Activated CD8-positive, alpha-beta memory T cell treated with anti-CD3 and anti-CD28 coated beads, Interleukin-2, amount 50 U/mL, for 24 hours (primary cell): ENCODE data around the gene TEX10.

Experiments
- DNase-seq: peaks from one replicate; pipeline ENCODE4 v3.0.0-alpha.2; 2020; ENCODE audit errors: extremely low read depth

The TEX10 gene

DNA sequence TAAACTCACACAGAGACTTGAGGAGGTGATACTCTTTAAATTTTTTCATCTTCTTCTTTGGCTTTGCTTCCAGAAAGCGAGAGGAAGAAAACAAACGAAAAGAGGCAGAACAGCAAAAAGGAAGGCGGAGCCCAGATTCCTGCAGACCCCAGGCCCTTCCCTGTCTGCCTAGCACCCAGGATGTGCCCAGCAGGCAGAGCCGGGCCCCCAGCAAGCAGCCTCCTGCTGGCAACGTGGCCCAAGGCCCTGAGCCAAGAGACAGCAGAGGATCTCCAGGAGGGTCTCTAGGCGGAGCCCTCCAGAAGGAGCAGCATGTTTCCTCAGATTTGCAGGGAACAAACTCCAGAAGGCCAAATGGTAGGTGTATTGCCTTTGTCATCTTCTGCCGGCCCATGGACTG lies 68.5 kb downstream of the TEX10 start:
- no peak for DNase-seq

DNA sequence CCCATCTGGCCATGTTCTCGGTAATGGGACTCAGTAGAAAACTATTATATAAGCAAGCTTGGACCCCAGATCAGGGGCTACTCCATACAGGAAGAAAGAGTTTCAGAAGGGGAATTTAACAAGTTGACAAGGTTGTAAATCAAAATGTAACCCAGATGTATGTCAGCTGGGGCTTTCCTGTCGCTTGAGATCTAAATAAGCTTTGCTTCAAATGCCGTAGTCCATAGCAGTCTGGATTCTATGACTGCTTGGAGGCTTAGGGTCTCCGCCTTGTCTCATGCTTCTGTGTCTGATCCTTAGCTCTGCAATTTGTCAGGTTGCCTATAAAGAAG lies 70.4 kb downstream of the TEX10 start:
- no peak for DNase-seq

DNA sequence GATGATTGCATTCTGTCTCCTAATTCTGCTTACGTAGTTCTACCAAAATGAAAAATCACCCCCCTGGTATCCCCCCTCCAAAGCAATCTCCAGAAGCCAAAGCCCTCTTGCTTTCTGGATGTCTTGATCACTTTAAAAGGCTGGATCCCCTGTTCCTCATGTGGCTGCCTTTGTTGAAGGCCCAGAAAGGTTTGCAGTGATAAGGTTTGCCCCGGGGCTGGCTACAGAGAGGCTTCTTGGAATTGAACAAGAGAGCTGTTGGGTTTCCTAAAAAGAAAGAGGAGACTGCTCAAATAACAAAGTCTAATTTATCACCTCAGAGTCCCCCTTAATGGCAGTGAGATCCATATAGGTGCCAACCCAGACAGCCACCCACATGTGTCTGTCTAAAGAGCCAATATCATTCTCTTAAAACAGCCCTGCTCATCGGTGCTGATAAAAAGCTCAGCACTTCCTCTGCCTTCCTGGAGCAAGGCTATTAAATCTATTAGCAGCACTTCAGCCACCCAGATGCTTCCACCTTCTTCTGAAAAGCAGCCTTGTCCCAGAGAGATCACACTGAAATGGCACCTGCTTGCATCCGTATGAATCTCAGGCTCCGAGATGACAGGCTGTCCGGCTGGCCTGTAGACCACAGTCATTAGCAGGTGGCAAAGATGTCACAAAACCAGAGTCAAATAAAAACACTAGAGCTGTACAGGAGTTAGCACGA lies 70.9 kb downstream of the TEX10 start:
- no peak for DNase-seq

DNA sequence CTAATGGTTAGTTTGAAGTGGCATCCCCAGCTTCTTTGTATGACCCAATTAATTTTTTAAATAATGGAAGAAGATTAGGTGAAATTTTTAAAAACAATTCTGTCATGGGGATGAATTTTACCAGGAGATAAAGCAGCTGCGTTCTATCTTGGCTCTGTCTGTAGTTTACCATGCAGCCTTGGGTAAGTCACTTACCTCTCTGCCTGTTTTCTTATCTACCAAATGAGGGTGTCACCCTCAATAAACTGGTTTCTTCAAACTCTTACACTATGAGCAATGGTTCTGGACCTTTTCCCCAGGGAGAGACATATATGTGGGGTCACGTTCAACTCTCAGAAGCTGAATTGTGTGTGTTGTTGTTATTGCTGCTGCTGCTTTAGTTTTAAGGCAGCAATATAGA lies 71.7 kb downstream of the TEX10 start:
- DNase-seq = no peak

DNA sequence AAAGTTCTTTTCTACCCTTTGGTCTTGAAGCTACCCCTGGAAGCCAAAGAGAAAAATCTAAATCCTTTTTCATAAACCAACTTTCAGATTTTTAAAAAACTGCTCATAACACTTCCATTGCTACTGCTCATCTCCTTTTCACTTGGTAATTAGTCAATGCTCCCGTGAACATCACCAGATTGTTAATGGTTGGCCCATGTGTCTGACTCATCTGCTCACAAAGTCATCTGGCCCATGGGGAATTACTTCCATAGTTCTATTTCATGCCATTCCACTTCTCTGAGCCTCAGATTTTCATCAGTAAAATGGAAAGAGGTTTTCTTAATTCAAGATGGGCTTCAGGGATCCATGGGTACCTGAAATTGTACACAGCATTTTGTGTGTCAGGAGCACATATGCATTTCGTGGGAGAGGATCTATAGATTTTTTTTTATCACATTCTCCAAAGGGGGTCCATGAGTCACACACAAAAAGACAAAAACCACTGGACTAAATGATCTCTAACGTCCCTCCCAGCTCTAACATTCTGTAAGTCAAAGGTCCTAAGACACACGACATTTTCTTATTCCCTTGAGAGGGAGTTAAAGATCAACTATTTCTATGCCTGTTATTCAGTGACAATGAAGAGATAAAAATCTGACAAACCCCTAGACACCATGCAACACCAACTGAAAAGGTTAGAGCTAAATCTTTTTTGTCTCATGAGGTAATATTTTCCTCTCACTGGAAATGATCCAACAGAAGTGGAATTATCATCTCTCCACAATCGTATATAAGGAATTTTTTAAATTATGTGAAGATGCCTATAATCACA lies 75.4 kb downstream of the TEX10 start:
- no peak for DNase-seq

DNA sequence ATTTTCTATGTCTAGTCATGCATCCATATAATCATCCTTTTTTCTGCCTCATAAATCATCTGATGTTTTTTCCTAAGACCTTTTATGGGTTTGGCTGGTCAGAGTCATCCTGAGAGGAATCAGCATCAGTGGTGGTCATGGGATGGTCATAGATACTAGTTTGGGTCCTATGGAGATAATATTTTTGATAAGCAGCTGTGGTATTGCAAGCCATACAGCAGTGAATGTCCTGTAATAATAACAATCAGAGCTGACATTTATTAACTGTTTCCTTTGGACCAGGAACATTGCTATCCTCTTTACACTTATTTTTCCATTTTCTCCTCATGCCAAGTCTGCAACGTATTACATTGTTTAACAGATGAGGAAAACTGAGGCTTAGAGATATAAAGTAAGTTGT lies 83.1 kb downstream of the TEX10 start:
- DNase-seq = no peak

DNA sequence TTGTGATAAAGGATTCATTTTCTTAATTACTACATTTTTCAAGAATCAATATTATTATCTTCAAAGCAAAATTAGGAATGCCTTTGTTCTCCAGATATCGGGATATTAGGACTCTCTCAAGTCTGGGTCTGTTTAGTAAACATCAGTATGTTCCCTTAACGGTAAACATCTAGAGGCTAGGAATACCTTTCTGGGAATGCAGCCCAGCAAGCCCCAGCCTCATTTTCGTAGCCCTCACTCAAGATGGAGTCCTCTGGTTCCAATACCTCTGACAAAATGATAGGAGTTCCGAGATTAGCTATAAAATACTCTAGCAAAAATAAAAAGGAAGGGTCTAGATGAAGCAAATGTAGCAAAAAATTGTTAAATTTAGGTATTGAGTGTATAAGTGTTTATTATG lies 84.5 kb downstream of the TEX10 start:
- DNase-seq = no peak

DNA sequence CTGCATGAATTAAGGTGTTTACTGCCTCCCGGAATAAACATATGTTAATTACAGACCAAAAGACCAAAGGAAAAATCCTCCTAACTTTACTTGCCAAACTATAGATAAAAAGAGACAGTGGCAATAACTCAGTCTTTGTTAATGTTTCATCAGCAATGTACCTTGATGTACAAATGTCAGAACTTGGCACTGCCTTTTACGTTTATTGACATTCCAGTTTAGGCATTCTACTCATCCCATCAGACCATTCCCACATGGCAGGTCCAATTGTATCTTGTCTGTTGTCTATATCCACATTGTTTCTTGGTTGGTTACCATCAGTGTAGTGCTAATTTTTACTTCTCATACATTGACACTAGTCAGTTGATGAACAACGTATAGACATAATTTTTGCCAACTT lies 85.5 kb downstream of the TEX10 start:
- no peak for DNase-seq
